Measurements from ENCODE around the gene SELENON. TPM values are rescaled to one million over a fixed set of nuclear protein-coding genes. Genes with fewer than 3 reads are reported as not detected.

The SELENON gene
- total RNA-seq, 1 experiment from 2014 or later, result 32.1 TPM

GRCh38 chr1:25771221-25772114, 28.5 kb upstream of the SELENON start:
- no peak for DNase-seq (ENCODE audit: low spot score)

GRCh38 chr1:25772164-25772563, 27.8 kb upstream of the SELENON start:
- DNase-seq (ENCODE audit: low spot score), result no peak

GRCh38 chr1:25772692-25773245, 27.2 kb upstream of the SELENON start:
- DNase-seq (ENCODE audit: low spot score), result no peak

GRCh38 chr1:25773441-25774125, 26.4 kb upstream of the SELENON start:
- DNase-seq (ENCODE audit: low spot score), result no peak

- DNase-seq (ENCODE audit: low spot score), result no peak
Observed at GRCh38 chr1:25774206-25774803, 25.7 kb upstream of the SELENON start.

GRCh38 chr1:25774921-25775771, 24.8 kb upstream of the SELENON start:
- no peak for DNase-seq (ENCODE audit: low spot score)

- no peak for DNase-seq (ENCODE audit: low spot score)
Observed at GRCh38 chr1:25779388-25779787, 20.6 kb upstream of the SELENON start.

GRCh38 chr1:25779894-25780293, 20.1 kb upstream of the SELENON start:
- no peak for DNase-seq (ENCODE audit: low spot score)

- DNase-seq (ENCODE audit: low spot score), result peak; percentile 46
Observed at GRCh38 chr1:25780318-25781129, 19.5 kb upstream of the SELENON start.

- DNase-seq (ENCODE audit: low spot score), result no peak
Observed at GRCh38 chr1:25781130-25781433, 18.9 kb upstream of the SELENON start.

- no peak for DNase-seq (ENCODE audit: low spot score)
Observed at GRCh38 chr1:25782608-25783201, 17.3 kb upstream of the SELENON start.

- no peak for DNase-seq (ENCODE audit: low spot score)
Observed at GRCh38 chr1:25784575-25785051, 15.4 kb upstream of the SELENON start.

GRCh38 chr1:25785333-25786067, 14.5 kb upstream of the SELENON start:
- DNase-seq (ENCODE audit: low spot score), result no peak

GRCh38 chr1:25786887-25787759, 12.9 kb upstream of the SELENON start:
- DNase-seq (ENCODE audit: low spot score), result no peak

GRCh38 chr1:25787760-25788166, 12.2 kb upstream of the SELENON start:
- DNase-seq (ENCODE audit: low spot score), result no peak

- DNase-seq (ENCODE audit: low spot score), result no peak
Observed at GRCh38 chr1:25790472-25790871, 9.5 kb upstream of the SELENON start.

- DNase-seq (ENCODE audit: low spot score), result no peak
Observed at GRCh38 chr1:25792115-25792514, 7.9 kb upstream of the SELENON start.

GRCh38 chr1:25793585-25794170, 6.3 kb upstream of the SELENON start:
- no peak for DNase-seq (ENCODE audit: low spot score)

All from H4 (cell line).